Mesothelial cell of epicardium (in vitro differentiated cells): ENCODE results near the gene OR2M3. TPM values are rescaled to one million over a fixed set of nuclear protein-coding genes. Genes with fewer than 3 reads are reported as not detected.
"Not testable (repeated sequence)": the region's sequence is repeated elsewhere in the genome, so short reads cannot be mapped to it uniquely, and the experiment has no call there.

Experiments
- DNase-seq, 2 experiments: peaks; one replicate each; pipeline ENCODE4 v3.0.0; 2021; ENCODE audit warnings: low spot score in 2 of 2; ENCODE audit not compliant: unreplicated experiment in 2 of 2
- H3K27ac Mint-ChIP-seq: 2 replicates; pipeline ENCODE4 v1.8.0; 2021; ENCODE audit warnings: mixed read lengths
- H3K27me3 Mint-ChIP-seq: 2 replicates; pipeline ENCODE4 v1.8.0; 2021; ENCODE audit warnings: low read depth, mixed read lengths
- H3K36me3 Mint-ChIP-seq: 2 replicates; pipeline ENCODE4 v1.8.0; 2021; ENCODE audit warnings: mixed read lengths
- H3K4me1 Mint-ChIP-seq: 2 replicates; pipeline ENCODE4 v1.8.0; 2021; ENCODE audit warnings: mixed read lengths
- H3K4me3 Mint-ChIP-seq: 2 replicates; pipeline ENCODE4 v1.8.0; 2021; ENCODE audit warnings: mild to moderate bottlenecking, moderate library complexity, mixed read lengths
- H3K9me3 Mint-ChIP-seq: 2 replicates; pipeline ENCODE4 v1.8.0; 2021; ENCODE audit warnings: mixed read lengths
- total RNA-seq: library from RNA; stranded (reverse); gene quantifications from 3 replicates; pipeline ENCODE4 v1.2.1, GENCODE V29; 2021
- TF ChIP-seq, protein P1 (sequence below): fragments of 200-600 bp; sonication (generic); IDR thresholded peaks from one replicate; pipeline ENCODE4 v1.5.0; 2021; ENCODE audit warnings: antibody characterized with exemption; ENCODE audit not compliant: unreplicated experiment

The OR2M3 gene
- total RNA-seq, 1 donor from 2014 or later, result not detected

DNA sequence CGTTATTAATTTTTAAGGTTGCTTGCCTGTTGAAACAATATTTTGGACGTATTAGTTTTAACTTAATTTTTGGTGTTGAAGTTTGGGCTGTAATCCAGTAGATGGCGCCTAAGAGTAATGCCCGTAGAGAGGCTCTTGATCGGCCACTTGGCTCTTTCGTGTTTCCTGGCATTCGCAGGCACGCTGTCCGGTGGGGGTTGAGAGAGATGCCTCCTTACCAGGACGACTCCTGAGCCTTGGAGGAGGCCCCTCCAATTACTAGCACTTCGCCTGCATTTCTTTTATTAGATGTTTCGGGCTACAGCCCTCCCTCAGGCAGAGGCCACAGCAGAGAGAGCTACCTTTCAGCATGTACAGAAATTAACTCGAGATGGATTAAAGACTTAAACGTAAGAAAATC, 46.1 kb downstream of the OR2M3 start:
- Mint-ChIP-seq H3K4me1 (no peaks in the 10 kb centered on the region), H3K36me3 (peaks cover 3% of the 10 kb centered on the region), H3K9me3 (peaks cover 68% of the 10 kb centered on the region), H3K4me3 (no peak overlapping the region), H3K27me3 (no peaks in the 10 kb centered on the region), H3K27ac (no peak overlapping the region)
- TF ChIP-seq, protein P1, sequence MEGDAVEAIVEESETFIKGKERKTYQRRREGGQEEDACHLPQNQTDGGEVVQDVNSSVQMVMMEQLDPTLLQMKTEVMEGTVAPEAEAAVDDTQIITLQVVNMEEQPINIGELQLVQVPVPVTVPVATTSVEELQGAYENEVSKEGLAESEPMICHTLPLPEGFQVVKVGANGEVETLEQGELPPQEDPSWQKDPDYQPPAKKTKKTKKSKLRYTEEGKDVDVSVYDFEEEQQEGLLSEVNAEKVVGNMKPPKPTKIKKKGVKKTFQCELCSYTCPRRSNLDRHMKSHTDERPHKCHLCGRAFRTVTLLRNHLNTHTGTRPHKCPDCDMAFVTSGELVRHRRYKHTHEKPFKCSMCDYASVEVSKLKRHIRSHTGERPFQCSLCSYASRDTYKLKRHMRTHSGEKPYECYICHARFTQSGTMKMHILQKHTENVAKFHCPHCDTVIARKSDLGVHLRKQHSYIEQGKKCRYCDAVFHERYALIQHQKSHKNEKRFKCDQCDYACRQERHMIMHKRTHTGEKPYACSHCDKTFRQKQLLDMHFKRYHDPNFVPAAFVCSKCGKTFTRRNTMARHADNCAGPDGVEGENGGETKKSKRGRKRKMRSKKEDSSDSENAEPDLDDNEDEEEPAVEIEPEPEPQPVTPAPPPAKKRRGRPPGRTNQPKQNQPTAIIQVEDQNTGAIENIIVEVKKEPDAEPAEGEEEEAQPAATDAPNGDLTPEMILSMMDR, result no peak
- no peak for DNase-seq

DNA sequence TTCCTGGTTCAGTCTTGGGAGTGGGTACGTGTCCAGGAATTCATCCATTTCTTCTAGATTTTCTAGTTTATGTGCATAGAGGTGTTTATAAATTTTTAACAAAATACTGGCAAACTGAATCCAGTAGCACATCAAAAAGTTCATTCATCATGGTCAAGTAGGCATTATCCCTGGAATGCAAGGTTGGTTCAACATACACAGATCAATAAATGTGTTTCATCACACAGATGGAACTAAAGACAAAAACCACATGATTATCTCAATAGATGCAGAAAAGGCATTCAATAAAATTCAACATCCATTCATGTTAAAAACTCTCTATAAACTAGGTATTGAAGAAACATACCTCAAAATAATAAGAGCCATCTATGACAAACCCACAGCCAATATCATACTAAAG, 62.2 kb downstream of the OR2M3 start:
- H3K4me3 Mint-ChIP-seq, DNase-seq, H3K36me3 Mint-ChIP-seq, H3K27me3 Mint-ChIP-seq, H3K4me1 Mint-ChIP-seq, H3K27ac Mint-ChIP-seq: not testable (repeated sequence)
- peaks cover 54% of the 10 kb centered on the region for H3K9me3 Mint-ChIP-seq

Other genes starting within 250 kb of the OR2M3 start
- gene OR2L8, start 248.4 kb upstream of the OR2M3 start, total RNA-seq, result not detected in 3 replicates
- gene OR2AK2, start 232.0 kb upstream of the OR2M3 start, total RNA-seq, result not detected in 3 replicates
- not detected in 3 replicates for gene OR2L5, start 183.6 kb upstream of the OR2M3 start, total RNA-seq
- gene OR2L2, start 167.2 kb upstream of the OR2M3 start, total RNA-seq, result 0.22 to 0.31 TPM (median 0.23 TPM) in 3 replicates
- gene OR2L3, start 150.4 kb upstream of the OR2M3 start, total RNA-seq, result not detected in 3 replicates
- not detected in 3 replicates for gene OR2L13, start 102.1 kb upstream of the OR2M3 start, total RNA-seq
- gene OR2M5, start 52.1 kb upstream of the OR2M3 start, total RNA-seq, result not detected in 3 replicates
- not detected in 3 replicates for gene OR2M2, start 22.4 kb upstream of the OR2M3 start, total RNA-seq
- not detected in 3 replicates for gene OR2M4, start 34.2 kb downstream of the OR2M3 start, total RNA-seq
- not detected in 3 replicates for gene OR2T33, start 80.7 kb downstream of the OR2M3 start, total RNA-seq
- not detected in 3 replicates for gene OR2T12, start 106.2 kb downstream of the OR2M3 start, total RNA-seq
- gene OR2M7, start 127.3 kb downstream of the OR2M3 start, total RNA-seq, result not detected in 3 replicates
- not detected in 3 replicates for gene OR14C36, start 151.5 kb downstream of the OR2M3 start, total RNA-seq
- not detected in 3 replicates for gene OR2T4, start 164.4 kb downstream of the OR2M3 start, total RNA-seq
- gene OR2T6, start 178.5 kb downstream of the OR2M3 start, total RNA-seq, result not detected in 3 replicates
- gene OR2T1, start 205.8 kb downstream of the OR2M3 start, total RNA-seq, result not detected in 3 replicates
- gene OR2T2, start 248.4 kb downstream of the OR2M3 start, total RNA-seq, result not detected in 3 replicates